Measurements from ENCODE around the gene TLN1. TPM values are rescaled to one million over a fixed set of nuclear protein-coding genes. Genes with fewer than 3 reads are reported as not detected.

The TLN1 gene
- total RNA-seq, 1 experiment from 2014 or later, result 165 TPM

GRCh38 chr9:35705836-35706430 is 26.1 kb downstream of the TLN1 start:
- no peak for DNase-seq (ENCODE audit: low read depth)

- DNase-seq (ENCODE audit: low read depth), result no peak
Observed at GRCh38 chr9:35705372-35705771, 26.6 kb downstream of the TLN1 start.

DNA sequence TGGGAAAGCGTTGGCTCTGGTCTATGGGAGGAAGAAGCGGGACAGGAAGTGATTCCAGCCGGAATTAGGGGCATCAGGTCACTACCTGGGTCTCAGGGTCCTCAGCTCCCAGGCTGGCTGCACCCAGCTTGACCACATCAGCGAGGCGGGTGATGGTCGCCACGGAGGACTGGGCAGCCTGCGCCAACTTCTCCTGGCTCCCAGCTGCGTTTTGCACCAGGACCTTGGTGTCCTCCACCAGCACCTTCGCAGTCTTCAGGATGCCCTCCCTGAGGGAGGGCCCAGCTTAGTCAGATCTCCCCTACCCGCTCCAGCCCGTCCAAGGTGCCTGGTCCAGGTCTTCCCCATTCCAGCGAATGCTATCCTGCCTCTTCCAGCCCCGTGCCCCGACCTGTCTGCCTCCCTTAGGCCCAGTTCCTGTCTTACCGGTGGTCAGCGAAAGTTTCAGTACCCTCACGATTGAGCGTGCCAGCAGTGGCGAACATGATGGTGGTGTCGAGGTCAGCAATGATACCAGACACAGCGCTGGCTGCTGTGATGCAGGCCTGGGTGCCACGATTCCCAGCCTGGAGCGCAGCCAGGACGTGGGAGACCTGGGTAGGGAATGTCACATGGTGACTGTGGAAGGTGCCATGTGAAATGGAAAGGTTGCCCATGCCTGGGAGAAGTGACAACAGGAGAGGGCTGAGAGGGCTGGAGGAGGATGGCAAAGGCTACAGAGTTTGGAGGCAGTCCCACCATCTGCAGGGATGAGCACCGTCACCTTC is 27.9 kb downstream of the TLN1 start:
- DNase-seq (ENCODE audit: low read depth), result no peak

- DNase-seq (ENCODE audit: low read depth), result no peak
Observed at GRCh38 chr9:35702696-35703095, 29.3 kb downstream of the TLN1 start.

GRCh38 chr9:35700942-35701341 is 31.1 kb downstream of the TLN1 start:
- no peak for DNase-seq (ENCODE audit: low read depth)

DNA sequence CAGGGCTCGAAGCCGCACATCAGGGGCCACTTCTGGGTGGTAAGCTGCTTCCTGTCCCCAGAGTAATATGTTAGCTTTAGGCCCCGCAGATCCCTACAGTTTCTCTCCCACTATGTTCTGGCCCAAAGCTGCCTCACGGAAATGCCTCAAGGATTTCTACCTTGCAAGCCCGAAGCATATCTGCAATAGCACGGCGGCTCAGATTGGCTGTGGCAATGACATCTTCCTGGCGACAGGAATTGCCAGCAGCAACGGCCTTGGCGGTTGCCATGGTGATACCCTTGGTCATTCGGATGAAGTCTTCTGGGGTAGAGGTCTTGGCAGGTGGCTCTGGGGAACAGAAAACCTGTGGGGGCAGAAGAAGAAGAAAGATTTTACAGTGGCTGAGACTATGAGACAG is 32.0 kb downstream of the TLN1 start:
- DNase-seq (ENCODE audit: low read depth), result no peak

GRCh38 chr9:35698231-35698630 is 33.8 kb downstream of the TLN1 start:
- no peak for DNase-seq (ENCODE audit: low read depth)

DNA sequence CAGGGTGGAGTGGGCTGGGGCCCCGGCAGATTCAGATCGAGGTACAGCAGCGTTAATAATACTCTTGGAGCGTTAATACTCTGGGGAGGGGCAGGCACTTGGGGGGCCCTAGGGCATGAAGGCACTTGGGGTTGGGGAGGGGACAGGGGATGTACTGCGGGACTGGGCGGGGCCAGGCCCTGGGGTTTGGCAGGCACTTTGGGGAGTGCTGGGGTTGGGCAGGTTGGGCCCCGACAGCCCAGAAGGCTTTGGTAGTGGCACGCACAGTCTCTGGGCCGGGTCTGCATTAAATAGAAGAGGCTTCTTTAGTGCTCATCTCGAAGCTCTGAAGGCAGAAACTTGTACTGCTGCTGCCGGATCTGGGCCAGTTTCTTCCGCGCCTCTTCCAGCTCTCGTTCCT is 34.5 kb downstream of the TLN1 start:
- no peak for DNase-seq (ENCODE audit: low read depth)

- peak; percentile 54 for DNase-seq (ENCODE audit: low read depth)
Observed at GRCh38 chr9:35696520-35697215, 35.3 kb downstream of the TLN1 start.

- DNase-seq (ENCODE audit: low read depth), result no peak
Observed at GRCh38 chr9:35695943-35696401, 36.0 kb downstream of the TLN1 start.

GRCh38 chr9:35691757-35692301 is 40.2 kb downstream of the TLN1 start:
- DNase-seq (ENCODE audit: low read depth), result no peak

- no peak for DNase-seq (ENCODE audit: low read depth)
Observed at GRCh38 chr9:35691334-35691650, 40.7 kb downstream of the TLN1 start.

DNA sequence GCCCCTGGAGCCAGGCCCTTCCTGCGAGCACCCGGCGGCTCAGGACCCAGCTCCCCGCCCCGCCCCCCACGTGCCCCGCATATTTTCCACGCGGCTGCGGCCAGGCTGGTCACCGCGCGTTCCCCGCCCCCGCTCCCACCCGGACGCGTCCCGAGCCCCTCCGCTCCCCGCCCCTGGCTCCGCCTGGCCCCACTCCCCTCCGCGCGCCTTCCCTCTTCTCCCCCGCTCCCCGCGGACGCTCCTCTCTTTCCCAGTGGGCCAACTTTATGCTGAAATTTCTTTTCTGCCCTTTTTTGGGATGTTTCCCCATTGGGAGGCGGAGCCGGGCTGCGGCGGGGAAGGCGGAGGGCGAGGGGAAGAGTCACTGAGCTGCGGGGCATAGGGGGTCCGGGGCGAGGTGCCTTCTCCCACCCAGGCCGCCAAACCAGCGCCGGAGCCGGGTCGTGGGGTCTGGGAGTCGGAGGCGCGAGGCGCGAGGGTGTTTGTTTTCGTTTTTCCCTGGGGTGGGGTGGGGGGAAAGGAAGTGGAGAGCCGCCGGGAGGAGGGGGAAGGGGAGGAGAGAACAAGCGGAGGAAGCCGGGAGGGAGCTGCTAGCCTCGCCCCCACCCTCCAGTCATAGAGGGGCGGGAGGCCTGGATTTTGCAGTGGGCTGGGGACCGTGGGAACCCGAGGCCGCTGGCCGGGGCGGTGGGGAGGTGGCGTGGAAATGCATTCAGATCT is 41.2 kb downstream of the TLN1 start:
- DNase-seq (ENCODE audit: low read depth), result peak; percentile 61

DNA sequence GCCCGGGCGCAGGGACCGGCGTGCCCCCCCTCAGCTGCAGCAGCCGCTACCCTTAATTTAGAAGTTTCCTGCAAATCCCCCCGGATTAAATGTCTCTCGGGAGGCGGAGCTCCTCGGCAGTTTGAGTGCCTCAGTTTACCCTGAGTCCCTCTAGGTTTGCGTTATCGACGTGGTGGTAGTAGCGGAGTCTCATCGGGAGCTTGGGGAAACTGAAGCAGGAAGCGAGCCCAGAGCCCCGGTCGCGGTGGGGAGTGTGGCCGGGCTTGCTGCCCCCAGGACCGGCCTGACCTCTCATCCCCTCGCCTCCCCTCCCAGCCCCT is 41.7 kb downstream of the TLN1 start:
- no peak for DNase-seq (ENCODE audit: low read depth)

GRCh38 chr9:35689542-35690293 is 42.3 kb downstream of the TLN1 start, which contains the start of gene TPM2:
Gene TPM2, minus strand, starts transcription at chr9:35689925. Its CDS starts 108 bp downstream, at chr9:35689817.
- DNase-seq (ENCODE audit: low read depth), result peak; percentile 88

- peak; percentile 83 for DNase-seq (ENCODE audit: low read depth)
Observed at GRCh38 chr9:35688558-35689541, 43.1 kb downstream of the TLN1 start.

GRCh38 chr9:35687972-35688557 is 43.9 kb downstream of the TLN1 start:
- DNase-seq (ENCODE audit: low read depth), result no peak

DNA sequence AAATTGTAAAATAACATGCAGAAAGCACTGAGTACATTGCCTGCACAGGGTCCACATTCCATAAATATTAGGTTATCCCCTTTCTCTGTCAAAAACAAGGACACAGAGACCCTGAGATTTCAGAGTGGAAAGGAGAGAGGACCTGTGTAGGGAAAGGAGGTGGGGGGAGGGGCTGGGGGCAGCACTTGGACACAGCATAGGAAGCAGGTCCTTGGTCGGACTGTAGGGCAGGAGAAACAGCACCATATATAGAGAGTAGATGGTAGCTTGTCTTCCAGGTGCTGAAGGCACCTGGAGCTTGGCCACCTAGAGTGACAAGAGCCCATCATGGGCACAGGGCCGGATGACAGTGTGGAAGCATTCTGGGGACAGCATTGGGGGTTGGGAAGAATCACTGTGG is 44.7 kb downstream of the TLN1 start:
- no peak for DNase-seq (ENCODE audit: low read depth)
